NAMALWA (cell line): Measurements from ENCODE around the gene CERCAM.
"Not testable (repeated sequence)": the region's sequence is repeated elsewhere in the genome, so short reads cannot be mapped to it uniquely, and the experiment has no call there.

Source experiments
- DNase-seq: peaks from one replicate; pipeline ENCODE4 v3.0.0-alpha.2; 2015; ENCODE audit warnings: low spot score

The CERCAM gene

DNA sequence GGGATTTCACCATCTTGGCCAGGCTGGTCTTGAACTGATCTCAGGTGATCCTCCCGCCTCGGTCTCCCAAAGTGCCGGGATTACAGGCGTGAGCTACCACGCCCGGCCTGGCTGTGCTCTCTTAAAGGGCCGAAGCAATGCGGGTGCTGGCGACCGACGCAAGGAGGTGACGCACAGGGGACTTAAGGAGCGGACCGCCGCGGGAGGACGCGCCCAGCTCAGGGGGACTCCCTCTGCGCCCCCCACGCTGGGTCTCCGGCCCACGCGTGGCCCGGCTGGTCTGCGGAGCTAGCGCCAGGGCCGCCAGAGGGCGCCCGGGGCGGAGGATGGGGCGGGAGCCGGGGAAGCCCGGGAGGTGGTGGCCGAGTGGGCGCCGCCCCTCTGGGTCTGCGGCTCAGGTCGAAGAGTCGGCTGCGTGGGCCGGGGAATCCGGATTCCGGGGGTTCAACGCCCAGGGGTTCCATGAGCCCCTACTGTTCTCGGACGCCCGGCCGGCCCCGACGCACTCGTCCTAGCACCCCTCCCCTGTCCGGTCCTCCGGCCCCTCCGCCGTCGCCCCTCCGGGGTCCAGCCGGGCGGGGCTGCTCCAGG is 502 bp upstream of the CERCAM start:
- DNase-seq: peak; percentile 74

DNA sequence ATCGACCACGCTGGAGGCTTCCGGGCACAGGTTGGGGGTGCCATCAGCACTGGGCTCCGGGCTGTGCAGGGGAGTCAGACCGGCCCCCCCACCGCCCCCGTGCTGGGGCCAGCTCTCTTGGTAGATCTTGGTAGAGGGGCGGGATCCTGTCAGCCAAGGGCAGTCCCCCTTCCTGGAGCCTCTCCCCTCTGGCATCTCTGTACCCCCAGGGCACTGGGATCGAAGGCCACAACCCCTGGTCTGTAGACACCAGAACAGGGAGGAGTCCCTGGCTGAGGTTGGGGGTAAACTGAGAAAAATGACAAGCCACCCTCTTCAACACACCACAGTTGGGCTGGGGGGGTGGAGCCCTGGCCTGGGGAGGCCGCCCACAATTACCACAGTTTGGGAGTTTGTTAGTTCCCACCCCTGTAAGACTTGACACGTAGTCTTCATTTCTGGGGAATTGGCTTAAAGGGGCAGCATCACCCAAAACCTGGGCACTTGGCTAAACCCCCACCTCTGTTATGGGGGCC is 882 bp downstream of the CERCAM start:
- no peak for DNase-seq

DNA sequence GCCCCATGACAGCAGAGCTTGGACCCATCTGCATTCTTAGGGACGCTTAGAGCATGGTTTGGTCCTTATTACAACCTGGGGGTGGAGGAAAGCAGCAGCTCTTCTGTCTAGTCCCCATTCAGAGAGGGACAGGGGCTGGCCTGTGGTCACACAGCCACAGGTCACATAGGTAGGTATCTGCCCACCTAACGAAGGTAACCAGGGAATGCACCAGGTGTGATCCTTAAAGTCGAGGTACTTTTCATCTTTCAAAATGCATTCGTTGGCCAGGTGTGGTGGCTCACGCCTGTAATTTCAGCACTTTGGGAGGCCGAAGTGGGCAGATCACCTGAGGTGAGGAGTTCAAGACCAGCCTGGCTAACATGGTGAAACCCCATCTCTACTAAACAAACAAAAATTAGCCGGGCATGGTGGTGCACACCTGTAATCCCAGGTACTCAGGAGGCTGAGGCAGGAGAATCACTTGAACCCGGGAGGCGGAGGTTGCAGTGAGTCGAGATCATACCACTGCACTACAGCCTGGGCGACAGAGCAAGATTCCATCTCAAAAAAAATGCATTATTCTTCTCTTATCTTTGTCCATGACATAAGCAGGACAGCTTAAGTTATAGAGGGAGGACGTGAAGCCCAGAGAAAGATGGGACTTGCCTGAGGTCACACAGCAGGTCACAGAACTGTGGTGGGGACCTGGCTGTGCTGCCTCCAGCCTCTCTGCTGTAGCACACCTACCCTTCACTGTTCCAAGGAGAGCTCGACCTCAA is 1.5 kb downstream of the CERCAM start:
- DNase-seq: not testable (repeated sequence)

DNA sequence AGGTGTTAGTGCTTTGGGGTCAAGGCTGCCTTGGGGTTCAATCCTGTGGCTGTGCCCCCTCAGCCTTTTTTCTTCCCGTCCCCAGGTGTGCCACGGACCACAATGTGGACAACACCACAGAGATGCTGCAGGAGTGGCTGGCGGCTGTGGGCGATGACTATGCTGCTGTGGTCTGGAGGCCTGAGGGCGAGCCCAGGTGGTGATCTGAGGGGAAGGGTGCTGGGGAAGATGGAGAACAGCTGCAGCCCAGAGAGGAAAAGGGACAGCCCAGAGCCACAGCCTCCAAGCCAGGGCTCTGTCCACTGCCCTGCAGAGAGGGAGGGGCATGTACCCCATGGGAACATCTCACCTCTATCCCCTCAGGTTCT is 2.1 kb downstream of the CERCAM start:
- DNase-seq: no peak

DNA sequence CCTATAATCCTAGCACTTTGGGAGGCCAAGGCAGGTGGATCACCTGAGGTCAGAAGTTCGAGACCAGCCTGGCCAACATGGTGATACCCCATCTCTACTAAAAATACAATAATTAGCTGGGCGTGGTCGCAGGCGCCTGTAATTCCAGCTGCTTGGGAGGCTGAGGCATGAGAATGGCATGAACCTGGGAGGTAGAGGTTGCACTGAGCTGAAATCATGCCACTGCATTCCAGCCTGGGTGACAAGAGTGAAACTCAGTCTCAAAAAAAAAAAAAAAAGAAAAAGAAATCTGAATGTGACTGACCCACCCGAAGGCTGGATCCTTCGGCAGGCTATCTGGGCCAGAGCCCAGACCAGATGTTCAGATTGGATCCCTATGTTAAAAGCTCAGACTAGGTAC is 2.7 kb downstream of the CERCAM start:
- DNase-seq: not testable (repeated sequence)

DNA sequence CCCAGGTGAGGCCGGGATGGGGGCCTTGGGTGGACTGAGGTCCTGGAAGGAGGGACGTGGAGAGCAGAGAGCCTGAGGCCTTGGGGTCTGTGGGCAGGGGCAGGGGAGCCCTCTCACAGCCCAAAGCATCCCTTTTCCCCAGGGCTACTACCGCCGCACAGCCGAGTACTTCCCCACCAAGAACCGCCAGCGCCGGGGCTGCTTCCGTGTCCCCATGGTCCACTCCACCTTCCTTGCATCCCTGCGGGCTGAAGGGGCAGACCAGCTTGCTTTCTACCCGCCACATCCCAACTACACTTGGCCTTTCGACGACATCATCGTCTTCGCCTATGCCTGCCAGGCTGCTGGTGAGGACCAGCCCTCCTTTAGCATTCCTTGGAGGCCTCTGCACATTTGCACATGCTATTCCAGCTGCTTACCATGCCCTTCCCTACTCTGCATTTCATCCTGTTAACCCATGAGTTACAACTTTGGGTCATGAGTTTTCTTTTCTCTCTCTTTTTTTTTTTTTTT is 3.7 kb downstream of the CERCAM start:
- no peak for DNase-seq

DNA sequence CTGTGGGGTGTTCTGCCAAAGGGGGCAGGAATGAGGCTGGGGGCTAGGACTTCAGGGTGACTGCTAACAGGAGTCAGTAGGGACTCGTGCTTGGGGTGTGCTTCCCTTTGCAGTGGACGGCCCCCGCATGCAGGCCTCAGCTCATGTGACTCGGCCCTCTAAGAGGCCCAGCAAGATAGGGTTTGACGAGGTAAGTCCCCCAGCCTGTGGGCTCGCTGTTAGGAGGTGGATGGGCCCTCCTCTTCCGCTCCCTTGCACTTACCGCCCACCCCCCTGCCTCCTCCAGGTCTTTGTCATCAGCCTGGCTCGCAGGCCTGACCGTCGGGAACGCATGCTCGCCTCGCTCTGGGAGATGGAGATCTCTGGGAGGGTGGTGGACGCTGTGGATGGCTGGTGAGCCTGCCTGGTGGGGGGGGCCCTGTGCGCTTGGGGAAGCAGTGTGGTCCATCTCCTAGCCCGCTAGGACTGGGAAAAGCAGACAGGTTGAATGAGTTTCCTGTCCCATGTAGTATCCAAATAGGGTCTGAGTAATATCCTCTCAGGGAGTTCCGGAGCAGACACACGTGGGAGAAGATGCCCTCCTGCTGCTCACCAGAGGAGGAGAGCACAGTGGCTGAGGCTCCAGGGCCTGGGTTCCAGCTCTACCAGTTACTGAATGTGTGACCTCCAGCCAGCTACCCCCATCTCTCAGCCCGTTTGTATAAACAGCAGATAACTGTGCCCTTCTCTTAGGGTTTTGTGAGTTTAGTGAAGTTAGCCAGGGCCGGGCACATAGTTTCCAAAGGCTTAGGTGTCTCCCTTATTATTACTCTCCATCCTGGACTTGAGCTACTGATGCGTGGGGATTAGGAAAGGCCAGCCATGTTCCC is 8.2 kb downstream of the CERCAM start:
- no peak for DNase-seq

DNA sequence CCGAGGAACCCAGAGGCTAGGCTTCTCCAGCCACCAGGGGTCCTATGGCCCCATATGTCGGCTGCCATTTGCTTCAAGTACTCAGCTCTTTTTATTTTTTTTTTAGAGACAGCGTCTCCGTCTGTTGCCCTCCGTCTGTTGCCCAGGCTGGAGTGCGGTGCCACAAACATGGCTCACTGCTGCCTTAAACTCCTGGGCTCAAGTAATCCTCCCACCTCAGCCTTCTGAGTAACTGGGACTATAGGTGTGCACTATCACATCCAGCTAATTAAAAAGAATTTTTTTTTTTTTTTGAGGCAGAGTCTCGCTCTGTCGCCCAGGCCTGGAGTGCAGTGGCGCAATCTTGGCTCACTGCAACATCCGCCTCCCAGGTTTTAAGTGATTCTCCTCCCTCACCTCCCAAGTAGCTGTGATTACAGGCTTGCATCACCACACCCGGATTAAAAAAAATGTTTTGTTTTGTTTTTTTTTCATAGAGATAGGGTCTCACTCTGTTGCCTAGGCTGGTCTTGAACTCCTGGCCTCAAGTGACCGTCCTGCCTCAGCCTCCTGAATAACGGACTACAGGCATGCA is 8.9 kb downstream of the CERCAM start:
- no peak for DNase-seq

DNA sequence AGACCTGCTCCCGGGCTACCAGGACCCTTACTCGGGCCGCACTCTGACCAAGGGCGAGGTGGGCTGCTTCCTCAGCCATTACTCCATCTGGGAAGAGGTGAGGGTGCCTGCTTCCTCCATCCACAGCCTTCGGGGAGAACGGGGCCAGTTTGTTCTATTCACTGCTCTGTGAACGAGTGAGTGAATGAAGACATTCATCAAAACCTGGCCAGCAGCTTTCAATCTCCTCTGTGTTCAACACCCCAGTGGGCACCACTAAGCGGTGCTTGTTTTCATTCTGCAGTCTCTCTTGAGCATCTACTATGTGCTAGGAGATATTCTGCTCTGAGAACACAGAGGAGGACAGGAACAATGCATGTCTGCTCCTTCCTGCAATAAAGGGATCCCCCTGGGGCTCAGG is 10.6 kb downstream of the CERCAM start:
- DNase-seq: no peak

DNA sequence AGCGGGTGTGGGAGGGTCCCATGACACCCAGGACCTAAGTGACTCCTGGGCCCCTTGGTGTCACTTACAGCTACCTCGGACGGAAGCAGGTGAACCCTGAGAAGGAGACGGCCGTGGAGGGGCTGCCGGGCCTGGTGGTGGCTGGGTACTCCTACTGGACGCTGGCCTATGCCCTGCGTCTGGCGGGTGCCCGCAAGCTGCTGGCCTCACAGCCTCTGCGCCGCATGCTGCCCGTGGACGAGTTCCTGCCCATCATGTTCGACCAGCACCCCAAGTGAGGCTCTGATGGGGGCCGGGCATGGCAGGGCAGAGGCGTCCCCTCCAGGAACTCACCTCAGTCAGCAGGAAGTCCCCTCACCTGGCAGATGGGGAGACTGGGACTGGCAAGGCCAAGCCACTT is 13.7 kb downstream of the CERCAM start:
- DNase-seq: no peak

DNA sequence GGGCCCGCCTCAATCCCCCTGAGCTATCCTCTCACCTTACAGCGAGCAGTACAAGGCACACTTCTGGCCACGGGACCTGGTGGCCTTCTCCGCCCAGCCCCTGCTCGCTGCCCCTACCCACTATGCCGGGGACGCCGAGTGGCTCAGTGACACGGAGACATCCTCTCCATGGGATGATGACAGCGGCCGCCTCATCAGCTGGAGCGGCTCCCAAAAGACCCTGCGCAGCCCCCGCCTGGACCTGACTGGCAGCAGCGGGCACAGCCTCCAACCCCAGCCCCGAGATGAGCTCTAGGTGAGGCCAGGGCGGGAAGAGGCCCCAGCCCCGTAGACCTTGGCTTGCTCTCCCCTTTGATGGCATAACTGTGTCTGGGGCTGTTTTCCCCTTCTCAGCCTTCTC is 15.0 kb downstream of the CERCAM start:
- DNase-seq: no peak

DNA sequence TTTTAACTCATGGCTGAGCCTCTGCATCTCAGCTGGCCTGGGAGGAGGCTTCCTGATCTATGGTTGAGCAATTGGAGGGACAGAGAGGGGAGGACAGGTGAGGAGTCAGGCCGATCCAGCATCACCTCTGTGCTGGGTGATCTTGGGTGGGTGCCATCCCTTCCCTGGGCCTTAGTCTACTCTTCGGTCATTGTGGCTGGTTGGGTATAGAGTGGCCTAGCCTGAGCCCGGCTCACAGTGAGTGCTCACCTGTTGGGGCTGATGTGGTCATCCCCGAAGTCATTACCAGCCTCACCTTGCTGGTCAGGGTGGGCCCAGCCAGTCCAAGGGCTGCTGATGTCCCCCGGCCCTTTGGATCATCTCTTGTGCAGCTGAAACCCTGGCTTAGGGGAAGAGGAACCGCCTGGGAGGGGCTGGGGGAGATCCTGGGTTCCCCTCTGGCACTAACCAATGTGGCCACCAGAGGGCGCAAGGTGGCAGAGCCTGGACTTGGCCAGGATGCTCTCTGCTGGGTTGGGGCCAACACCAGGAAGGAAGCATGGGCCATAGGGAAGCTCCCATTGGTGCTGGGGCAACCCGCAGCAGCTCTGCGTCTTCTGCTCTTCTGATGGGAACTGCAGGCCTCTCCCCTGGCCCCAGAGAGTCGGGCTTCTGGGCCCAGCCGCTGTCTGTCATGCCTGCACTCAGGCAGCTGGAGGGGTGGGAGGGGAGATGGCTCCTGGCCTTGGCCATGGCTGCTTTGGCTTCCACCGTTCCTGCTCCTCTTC is 17.9 kb downstream of the CERCAM start:
- DNase-seq: peak; percentile 82

DNA sequence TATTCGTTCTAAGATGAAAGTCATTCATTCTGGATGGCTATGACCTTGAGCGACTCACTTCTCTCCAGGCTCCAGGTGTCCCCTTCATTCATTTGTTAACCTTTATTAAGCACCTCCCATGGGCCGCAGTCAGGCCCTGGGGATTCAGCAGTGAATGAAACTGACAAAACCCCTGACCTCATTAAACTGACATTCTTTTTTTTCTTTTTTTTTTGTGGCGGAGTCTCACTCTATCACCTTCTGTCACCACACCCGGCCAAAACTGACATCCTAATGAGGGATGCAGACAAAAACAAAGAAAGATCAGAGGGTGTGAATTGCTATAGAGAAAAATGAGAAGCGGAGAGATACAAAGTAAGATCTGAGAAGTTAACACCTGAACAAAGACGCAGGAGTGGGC is 18.6 kb downstream of the CERCAM start:
- no peak for DNase-seq

DNA sequence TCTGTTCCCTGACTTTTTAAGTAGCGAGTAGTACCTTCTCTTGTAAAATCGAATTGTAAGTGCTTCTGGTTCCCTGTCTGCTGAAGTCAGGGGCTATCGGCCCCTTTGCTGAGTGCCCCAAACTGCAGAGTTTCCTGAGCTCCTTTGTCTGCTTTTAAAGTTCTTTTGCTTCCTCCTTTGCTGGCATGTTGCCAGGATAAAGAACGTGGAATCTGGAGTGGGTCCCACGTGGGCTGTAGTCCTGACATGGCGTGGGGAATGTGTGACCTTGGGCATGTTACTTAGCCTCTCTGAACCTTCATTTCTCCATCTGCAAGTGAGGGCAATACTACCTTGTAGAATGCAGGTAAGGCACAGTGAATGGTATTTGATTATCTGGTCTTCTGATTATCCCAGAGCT is 21.5 kb downstream of the CERCAM start:
- DNase-seq: no peak

DNA sequence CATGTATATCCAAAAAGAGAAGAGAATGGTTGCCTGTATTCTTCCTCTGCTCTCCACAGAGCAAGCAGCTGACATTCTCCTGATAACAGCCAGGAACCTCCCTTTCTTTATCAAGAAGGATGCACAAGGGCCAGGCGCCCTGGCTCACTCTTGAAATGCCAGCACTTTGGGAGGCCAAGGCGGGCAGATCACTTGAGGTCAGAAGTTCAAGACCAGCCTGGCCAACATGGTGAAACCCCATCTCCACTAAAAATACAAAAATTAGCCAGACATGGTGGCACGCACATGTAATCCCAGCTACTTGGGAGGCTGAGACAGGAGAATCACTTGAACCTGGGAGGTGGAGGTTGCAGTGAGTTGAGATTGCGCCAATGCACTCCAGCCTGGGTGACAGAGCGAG is 25.8 kb downstream of the CERCAM start:
- DNase-seq: not testable (repeated sequence)

DNA sequence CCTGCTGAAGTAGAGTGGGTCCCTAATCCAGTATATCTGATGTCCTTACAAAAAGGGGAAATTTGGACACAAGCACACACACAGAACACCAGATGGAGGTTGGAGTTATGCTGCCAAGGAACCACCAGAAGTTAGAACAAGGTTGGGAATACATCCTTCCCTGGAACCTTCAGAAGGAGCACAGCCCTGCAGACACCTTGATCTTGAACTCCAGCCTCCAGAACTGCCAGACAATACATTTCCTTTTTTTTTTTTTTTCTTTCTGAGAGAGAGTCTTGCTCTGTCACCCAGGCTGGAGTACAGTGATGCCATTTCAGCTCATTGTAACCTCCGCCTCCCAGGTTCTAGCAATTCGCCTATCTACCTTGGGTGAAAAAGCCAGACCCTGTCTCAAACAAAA is 28.1 kb downstream of the CERCAM start:
- no peak for DNase-seq

DNA sequence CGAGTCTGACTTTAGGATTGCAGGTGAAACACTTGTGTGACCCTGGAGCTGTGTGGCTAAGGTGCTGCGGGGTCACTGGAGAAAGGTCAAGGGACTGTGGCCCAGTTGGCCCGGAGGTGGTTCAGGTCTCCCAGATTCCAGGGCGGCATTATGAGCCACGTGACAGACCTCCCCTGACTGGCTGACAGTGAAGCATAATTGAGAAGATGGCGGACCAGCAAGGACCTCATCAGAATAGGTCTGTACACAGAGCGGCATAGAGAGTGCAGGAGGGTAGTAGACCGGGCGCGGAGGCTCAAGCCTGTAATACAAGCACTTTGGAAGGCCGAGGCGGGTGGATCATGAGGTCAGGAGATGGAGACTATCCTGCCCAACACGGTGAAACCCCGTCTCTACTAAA is 34.3 kb downstream of the CERCAM start:
- no peak for DNase-seq

DNA sequence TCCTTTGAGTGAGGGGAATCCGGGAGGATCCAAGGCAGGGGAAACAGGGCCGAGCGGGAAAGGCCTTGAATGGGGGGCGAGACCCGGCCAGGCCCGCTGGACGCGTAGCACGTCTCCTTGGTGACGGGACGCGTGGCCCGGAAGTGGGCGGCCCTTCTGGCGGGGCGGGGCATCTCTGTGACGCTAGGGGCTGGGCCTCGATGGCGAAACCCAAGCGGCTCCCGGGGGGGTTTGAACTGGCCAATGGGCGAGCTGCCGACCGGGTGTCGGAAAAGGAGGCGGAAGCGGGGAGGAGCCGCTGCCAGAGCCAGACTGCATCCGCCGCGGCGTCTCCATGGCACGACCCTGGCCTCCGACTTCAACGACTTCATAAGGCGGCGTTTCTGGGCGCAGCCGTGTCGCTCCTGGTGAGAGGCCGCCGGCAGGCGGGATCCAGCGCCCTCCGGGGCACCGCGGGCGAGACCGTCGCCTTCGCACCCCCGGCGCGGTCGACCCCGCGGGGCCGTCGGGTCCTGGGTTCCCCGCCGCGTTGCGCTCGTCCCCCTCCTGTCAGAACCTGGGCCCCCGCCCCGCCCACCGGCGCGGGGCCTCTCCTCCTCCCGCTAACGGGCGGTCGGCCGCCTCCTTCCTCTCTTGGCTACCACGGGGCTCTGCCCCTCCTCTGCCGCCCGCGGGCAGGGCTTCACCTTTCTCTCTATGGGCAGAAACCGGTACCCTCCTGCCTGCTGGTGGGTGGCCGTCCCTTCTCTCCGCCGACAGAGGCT is 35.4 kb downstream of the CERCAM start, which contains the start of gene ODF2:
Gene ODF2 (plus strand): TSS at position 158 of the 764 bp plus-strand sequence. CDS start 86 bp downstream, at position 244.
- DNase-seq: peak; percentile 98

DNA sequence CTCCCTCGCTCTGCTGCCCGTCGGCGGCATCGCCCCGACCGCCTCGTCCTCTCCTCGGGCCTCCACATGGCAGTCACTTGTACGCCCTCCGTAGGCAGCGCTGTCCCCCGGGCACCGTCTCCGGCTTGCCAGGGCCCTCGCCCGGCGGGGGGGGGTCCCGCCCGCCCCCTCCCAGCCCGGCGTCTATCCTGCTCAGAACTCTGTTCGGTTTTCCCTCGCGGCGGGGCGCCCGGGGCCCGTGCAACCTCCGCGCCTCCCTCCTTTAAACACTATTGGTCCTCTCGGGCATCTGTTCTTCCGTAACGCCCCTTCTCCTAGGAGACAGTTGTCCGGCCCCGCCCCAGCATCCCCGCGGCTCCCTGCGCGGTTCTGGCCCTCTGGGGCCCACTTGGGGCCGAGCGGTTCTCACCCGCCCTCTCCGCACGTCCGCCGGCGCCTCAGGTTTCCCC is 36.0 kb downstream of the CERCAM start:
- DNase-seq: peak; percentile 82

DNA sequence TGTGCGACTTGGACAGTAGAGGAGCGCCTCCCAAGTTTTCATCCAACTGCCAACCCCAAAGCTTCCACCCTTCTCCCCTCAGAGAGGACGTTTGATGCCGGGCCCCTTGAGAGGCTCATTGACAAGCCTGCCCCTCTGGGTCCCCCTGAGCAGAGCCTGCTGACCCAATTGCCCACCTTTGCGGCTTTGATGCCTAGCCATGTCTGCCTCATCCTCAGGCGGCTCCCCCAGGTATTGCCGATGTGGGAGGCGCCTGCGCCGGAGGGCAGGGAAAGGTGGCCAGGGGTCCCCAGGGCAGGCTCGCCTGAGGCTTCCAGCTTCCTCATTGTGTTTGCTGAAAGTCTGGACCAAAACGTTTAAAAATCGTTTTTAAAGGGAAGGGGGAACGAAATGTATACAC is 36.5 kb downstream of the CERCAM start:
- DNase-seq: no peak

DNA sequence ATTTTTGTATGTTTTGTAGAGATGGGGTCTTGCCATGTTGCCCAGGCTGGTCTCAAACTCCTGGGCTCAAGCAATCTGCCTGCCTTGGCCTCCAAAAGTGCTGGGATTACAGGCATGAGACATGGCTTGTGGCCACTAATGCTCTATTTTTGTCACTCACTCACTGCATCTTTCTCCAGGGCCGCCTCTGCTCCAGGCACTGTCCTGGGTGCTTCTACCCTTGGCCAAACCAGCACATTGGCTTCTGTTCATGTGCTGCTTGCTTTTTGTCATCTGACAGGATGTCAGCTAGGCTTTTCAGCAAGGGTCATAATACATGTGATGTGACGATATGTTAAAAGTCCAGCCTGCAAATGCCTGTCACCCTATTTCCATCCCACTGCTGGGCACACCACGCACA is 38.4 kb downstream of the CERCAM start:
- DNase-seq: no peak
